IPS-20b (cell line): ENCODE results near the gene MX2.

ENCODE experiments used
- H3K27ac ChIP-seq: one replicate; pipeline ENCODE4 v1.5.1; 2013; ENCODE audit warnings: low read length
- H3K27me3 ChIP-seq: 2 replicates; pipeline ENCODE4 v1.6.1; 2013; ENCODE audit warnings: mild to moderate bottlenecking, low read length, inconsistent platforms; ENCODE audit not compliant: insufficient read depth
- H3K36me3 ChIP-seq: 2 replicates; pipeline ENCODE4 v1.6.1; 2013; ENCODE audit warnings: low read depth, mild to moderate bottlenecking, inconsistent platforms, low read length, moderate library complexity; ENCODE audit not compliant: insufficient read depth
- H3K4me1 ChIP-seq: 2 replicates; pipeline ENCODE4 v1.6.1; 2013; ENCODE audit warnings: mild to moderate bottlenecking, control low read depth, inconsistent platforms, low read length, moderate library complexity; ENCODE audit not compliant: insufficient read depth
- H3K4me3 ChIP-seq: 2 replicates; pipeline ENCODE4 v1.5.1; 2013; ENCODE audit warnings: mild to moderate bottlenecking, low read length, inconsistent platforms
- H3K9ac ChIP-seq: 2 replicates; pipeline ENCODE4 v1.6.1; 2013; ENCODE audit warnings: low read depth, mild to moderate bottlenecking, inconsistent platforms, low read length, moderate library complexity
- H3K9me3 ChIP-seq: 2 replicates; pipeline ENCODE4 v1.6.1; 2013; ENCODE audit warnings: mild to moderate bottlenecking, low read depth, low read length, inconsistent platforms; ENCODE audit not compliant: insufficient read depth

The MX2 gene

DNA sequence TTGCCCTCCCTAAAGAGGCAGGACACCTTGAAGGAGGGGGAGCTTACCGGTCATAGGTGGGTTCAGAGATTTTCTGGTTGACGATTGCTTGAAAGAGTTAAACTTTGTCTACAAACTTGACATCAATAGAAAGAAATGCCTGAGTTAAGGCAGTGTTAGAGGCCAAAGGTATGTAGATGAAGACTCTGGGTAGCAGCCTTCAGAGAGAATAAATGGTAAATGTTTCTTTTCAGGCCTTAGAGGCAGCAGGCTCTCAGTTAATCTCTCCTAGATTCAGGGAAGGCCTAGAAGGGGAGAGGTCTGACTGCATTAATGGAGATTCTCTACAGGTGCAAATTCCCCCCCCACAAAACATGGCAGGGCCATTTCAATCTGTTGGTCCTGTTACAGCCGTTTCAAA, 91.9 kb downstream of the MX2 start:
- H3K9me3 ChIP-seq: no peaks in the 10 kb centered on the region
- no peak overlapping the region for H3K27ac ChIP-seq

GRCh38 chr21:41458121-41458520, 96.3 kb downstream of the MX2 start:
- no peak overlapping the region for H3K4me3 ChIP-seq
- H3K9me3 ChIP-seq: no peaks in the 10 kb centered on the region; the same call in 1 of the 2 replicates
- peaks cover 8% of the 10 kb centered on the region for H3K4me1 ChIP-seq
- H3K27ac ChIP-seq: no peak overlapping the region
- no peaks in the 10 kb centered on the region for H3K36me3 ChIP-seq
- H3K27me3 ChIP-seq: no peaks in the 10 kb centered on the region
- no peak overlapping the region for H3K9ac ChIP-seq

More for the DNA sequence above, 91.9 kb downstream of the MX2 start:
- Histone ChIP-seq H3K4me1 (peaks cover 3% of the 10 kb centered on the region), H3K27me3 (no peaks in the 10 kb centered on the region), H3K9ac (no peak overlapping the region), H3K4me3 (no peak overlapping the region), H3K36me3 (no peaks in the 10 kb centered on the region)

DNA sequence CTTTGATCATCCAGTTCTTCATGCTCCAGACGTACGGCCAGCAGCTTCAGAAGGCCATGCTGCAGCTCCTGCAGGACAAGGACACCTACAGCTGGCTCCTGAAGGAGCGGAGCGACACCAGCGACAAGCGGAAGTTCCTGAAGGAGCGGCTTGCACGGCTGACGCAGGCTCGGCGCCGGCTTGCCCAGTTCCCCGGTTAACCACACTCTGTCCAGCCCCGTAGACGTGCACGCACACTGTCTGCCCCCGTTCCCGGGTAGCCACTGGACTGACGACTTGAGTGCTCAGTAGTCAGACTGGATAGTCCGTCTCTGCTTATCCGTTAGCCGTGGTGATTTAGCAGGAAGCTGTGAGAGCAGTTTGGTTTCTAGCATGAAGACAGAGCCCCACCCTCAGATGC, 96.7 kb downstream of the MX2 start:
- H3K9me3 ChIP-seq: peaks cover 1% of the 10 kb centered on the region
- no peaks in the 10 kb centered on the region for H3K27me3 ChIP-seq
- peaks cover 8% of the 10 kb centered on the region for H3K4me1 ChIP-seq
- no peak overlapping the region for H3K4me3 ChIP-seq
- H3K9ac ChIP-seq: no peak overlapping the region
- no peak overlapping the region for H3K27ac ChIP-seq
- no peaks in the 10 kb centered on the region for H3K36me3 ChIP-seq
